Stomach smooth muscle (tissue), 2 donors: ENCODE results near the gene TPO.
"Not testable (repeated sequence)": the region's sequence is repeated elsewhere in the genome, so short reads cannot be mapped to it uniquely, and the experiment has no call there.

ENCODE experiments used
- H3K27ac ChIP-seq: one replicate; pipeline ENCODE4 v1.7.0; 2013; ENCODE audit warnings: mild to moderate bottlenecking, low read length, inconsistent platforms
- H3K27me3 ChIP-seq, 2 donors: one replicate each; pipeline ENCODE4 v1.7.0; 2013; ENCODE audit warnings: low read length in 2 of 2; ENCODE audit not compliant: insufficient read depth in 2 of 2, control insufficient read depth in 1 of 2
- H3K36me3 ChIP-seq, 2 donors: one replicate each; pipeline ENCODE4 v1.7.0; 2013; ENCODE audit warnings: low read length in 2 of 2; ENCODE audit not compliant: control insufficient read depth in 2 of 2, insufficient read depth in 2 of 2
- H3K4me1 ChIP-seq: one replicate; pipeline ENCODE4 v1.7.0; 2013; ENCODE audit warnings: low read length; ENCODE audit not compliant: control insufficient read depth, insufficient read depth
- H3K4me3 ChIP-seq, 2 donors: one replicate each; pipeline ENCODE4 v1.7.0; 2013; ENCODE audit warnings: low read length in 2 of 2
- H3K9ac ChIP-seq, 2 donors: one replicate each; pipeline ENCODE4 v1.7.0; 2013; ENCODE audit warnings: low read length in 2 of 2, mild to moderate bottlenecking in 1 of 2
- H3K9me3 ChIP-seq, 2 donors: one replicate each; pipeline ENCODE4 v1.7.0; 2013; ENCODE audit warnings: low read length in 2 of 2; ENCODE audit not compliant: control insufficient read depth in 2 of 2
- donor health status: healthy.
- donor health status: Pancreatic carcinoma.

Gene TPO

DNA sequence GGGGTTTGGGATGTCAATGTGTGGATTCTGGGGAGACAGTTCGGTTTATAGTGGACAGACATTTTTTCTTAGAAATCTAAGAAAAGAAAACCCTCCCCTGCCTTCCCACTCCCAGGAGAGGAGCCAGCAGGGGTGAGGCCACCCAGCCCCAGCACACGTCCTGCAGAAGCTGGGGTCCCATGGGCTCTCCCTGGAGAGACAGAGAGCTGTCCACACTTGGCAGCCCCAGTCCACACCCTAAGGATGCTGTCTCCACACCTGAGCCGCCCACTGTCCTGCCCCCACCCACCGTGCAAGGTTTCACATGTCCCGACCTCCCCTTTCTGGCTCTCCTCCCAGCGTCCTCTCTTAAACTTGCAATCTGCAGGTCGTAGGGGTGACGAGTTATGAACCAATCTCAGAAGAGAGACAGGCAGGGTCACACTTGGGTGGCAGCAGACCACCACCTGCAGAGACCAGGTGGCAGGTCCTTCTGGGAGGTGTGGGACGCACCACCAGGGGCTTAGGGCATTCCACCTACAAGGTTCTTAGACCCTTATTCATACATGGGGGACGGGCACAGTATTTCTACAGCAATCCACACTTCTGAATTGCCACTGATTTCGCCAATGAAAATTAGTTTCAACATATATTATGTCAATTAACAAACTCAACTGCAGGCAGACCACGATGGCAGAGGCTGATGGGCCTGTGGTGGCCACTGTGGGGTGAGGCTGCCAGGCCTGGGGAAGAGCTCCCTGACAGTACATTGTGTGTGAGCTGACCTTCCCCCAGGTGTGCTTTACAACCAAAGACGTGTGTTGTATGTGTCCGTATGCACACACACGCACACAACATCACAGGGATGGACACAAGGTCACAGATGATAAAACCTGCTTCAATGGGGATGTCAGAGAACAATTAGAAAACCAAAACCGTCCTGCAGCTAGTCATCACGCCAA is 158.5 kb downstream of the TPO start:
- no peaks in the 10 kb centered on the region for H3K36me3 ChIP-seq
- no peak overlapping the region for H3K4me3 ChIP-seq
- no peaks in the 10 kb centered on the region for H3K4me1 ChIP-seq
- H3K9ac ChIP-seq: no peak overlapping the region
- no peak overlapping the region for H3K27ac ChIP-seq
- peaks cover 0 to 5% of the 10 kb centered on the region in 2 donors for H3K27me3 ChIP-seq
- no peaks in the 10 kb centered on the region for H3K9me3 ChIP-seq

DNA sequence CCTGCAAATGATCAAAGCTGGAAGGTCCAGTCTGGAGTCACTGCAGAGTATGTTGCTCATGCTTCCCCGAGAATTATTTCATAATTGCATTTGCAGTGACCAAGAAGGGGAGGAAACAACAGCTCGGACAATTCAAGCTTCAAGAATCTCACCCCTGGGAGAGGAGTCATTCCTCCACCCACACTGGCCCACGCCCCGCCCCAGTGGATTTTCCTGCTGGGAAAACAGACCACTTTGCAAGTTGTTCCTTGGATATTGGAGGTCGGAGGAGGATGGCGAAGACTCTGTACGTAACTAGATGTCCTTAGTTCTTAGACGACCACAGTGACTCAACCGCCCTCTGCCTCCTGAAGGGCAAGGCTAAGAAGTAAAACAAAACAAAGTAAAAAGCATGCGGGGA is 159.4 kb downstream of the TPO start:
- Histone ChIP-seq H3K36me3 (no peaks in the 10 kb centered on the region), H3K27ac (no peak overlapping the region), H3K4me1 (no peaks in the 10 kb centered on the region), H3K4me3 (no peak overlapping the region), H3K9ac (no peak overlapping the region), H3K9me3 (no peaks in the 10 kb centered on the region), H3K27me3 (peaks cover 0 to 5% of the 10 kb centered on the region in 2 donors)

DNA sequence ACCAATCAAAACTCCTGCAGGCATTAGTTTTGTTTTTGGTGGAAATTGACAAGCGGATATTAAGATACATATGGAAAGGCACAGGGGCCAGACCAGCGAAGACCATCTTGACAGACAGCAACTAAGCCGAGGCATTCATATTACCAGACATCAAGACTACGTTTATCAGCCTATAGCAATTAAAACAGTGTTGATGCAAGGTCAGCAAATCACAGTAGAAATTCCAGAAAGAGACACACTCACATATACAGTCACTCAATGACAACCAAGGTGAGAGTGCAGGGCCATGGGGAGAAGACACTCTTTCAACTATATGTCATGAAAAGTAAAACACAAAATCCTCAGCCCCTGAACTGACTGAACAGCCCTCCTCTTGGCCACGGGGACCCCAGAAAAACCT is 164.6 kb downstream of the TPO start:
- Histone ChIP-seq H3K27ac (no peak overlapping the region), H3K4me3 (no peak overlapping the region), H3K27me3 (peaks cover 0 to 2% of the 10 kb centered on the region in 2 donors), H3K9me3 (no peaks in the 10 kb centered on the region), H3K36me3 (no peaks in the 10 kb centered on the region), H3K9ac (no peak overlapping the region), H3K4me1 (no peaks in the 10 kb centered on the region)

DNA sequence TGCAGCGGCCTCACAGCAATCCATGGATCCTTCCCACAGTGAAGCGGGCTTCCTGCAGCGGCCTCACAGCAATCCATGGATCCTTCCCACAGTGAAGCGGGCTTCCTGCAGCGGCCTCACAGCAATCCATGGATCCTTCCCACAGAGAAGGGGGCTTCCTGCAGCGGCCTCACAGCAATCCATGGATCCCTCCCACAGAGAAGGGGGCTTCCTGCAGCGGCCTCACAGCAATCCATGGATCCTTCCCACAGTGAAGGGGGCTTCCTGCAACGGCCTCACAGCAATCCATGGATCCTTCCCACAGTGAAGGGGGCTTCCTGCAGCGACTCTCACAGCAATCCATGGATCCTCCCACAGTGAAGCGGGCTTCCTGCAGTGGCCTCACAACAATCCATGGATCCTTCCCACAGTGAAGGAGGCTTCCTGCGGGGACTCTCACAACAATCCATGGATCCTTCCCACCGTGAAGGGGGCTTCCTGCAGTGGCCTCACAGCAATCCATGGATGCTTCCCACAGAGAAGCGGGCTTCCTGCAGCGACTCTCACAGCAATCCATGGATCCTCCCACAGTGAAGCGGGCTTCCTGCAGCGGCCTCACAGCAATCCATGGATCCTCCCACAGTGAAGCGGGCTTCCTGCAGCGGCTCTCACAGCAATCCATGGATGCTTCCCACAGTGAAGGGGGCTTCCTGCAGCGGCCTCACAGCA is 168.1 kb downstream of the TPO start:
- H3K27ac ChIP-seq, H3K36me3 ChIP-seq, H3K9me3 ChIP-seq, H3K27me3 ChIP-seq, H3K4me1 ChIP-seq, H3K4me3 ChIP-seq, H3K9ac ChIP-seq: not testable (repeated sequence)

DNA sequence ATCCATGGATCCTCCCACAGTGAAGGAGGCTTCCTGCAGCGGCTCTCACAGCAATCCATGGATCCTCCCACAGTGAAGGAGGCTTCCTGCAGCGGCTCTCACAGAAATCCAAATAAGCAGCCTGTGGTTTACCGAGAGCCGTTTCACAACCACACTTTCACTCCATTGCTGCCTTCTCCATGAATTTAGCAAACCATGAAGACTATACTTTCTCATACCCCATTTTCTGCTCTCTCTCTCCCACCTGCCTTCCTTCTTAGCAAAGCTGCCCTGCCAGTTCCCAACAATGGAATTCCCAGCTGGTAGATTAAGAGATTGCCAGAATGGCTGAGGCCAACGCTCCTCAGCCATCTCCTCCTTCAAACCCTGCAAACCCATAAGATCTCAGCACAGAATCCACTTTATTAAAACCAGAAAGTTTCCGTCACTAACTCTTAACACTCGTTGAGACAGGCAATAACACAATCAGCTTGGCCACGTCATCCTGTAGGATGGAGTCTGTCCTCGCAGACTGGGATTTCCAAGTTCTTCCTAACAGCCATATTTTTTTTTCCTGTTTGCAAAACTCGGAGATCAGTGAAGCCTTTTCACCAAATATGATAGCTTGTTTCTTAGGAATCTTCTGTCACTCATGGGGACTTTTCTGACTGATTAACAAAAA is 168.8 kb downstream of the TPO start:
- H3K9ac ChIP-seq: no peak overlapping the region
- H3K4me1 ChIP-seq: no peaks in the 10 kb centered on the region
- H3K27me3 ChIP-seq: peaks cover 0 to 2% of the 10 kb centered on the region in 2 donors
- H3K9me3 ChIP-seq: no peaks in the 10 kb centered on the region
- H3K4me3 ChIP-seq: no peak overlapping the region
- H3K27ac ChIP-seq: no peak overlapping the region
- no peaks in the 10 kb centered on the region for H3K36me3 ChIP-seq

DNA sequence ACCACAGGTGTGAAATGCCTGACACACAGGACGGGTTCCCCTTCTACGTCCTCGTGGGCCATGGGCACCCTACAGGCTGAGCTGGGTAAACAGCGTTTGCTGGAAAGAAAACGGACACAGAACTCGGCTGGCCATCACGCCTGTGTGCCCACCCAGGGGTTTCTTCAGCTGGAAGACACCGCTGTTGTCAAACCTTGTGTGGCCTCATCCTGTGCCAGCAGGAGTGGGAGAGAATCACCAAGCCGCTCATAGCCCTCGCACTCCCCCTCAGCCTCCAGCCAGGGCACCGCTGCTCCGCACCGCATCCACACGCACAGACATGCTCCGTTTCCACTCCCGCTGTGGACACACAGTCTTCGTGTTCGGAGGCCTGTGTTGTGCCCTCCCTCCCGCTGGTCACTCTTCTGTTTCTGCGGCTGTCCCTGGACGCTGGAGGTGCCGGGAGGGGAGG is 169.7 kb downstream of the TPO start:
- no peak overlapping the region for H3K4me3 ChIP-seq
- no peak overlapping the region for H3K9ac ChIP-seq
- no peak overlapping the region for H3K27ac ChIP-seq
- no peaks in the 10 kb centered on the region for H3K4me1 ChIP-seq
- H3K27me3 ChIP-seq: peaks cover 0 to 2% of the 10 kb centered on the region in 2 donors
- no peaks in the 10 kb centered on the region for H3K36me3 ChIP-seq
- no peaks in the 10 kb centered on the region for H3K9me3 ChIP-seq

DNA sequence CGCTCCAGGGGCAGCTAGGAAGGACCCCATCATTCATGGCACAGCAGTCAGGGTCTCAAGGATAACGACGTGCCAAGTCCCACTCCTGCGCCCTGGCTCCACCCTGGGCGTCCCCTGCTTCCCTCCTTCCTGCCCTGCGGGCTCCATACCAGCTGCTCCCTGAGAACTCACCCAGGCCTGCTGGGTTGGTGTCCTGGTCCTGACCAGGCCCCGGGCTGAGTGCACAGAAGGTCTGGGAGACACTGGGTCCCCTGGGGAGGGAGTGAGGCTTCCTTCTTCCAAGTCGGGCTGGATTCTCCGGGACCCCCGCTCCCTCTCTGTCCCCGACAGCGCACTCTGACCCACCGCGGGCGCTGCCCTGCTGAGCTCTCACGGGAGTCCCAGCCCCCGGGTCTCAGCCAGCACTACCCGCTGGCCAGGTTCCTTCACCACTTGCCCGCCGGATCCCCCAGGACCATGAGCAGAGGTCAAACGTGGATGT is 170.8 kb downstream of the TPO start:
- Histone ChIP-seq H3K27ac (no peak overlapping the region), H3K4me3 (no peak overlapping the region), H3K27me3 (peaks cover 0 to 2% of the 10 kb centered on the region in 2 donors), H3K9ac (no peak overlapping the region), H3K9me3 (no peaks in the 10 kb centered on the region), H3K4me1 (no peaks in the 10 kb centered on the region), H3K36me3 (no peaks in the 10 kb centered on the region)

DNA sequence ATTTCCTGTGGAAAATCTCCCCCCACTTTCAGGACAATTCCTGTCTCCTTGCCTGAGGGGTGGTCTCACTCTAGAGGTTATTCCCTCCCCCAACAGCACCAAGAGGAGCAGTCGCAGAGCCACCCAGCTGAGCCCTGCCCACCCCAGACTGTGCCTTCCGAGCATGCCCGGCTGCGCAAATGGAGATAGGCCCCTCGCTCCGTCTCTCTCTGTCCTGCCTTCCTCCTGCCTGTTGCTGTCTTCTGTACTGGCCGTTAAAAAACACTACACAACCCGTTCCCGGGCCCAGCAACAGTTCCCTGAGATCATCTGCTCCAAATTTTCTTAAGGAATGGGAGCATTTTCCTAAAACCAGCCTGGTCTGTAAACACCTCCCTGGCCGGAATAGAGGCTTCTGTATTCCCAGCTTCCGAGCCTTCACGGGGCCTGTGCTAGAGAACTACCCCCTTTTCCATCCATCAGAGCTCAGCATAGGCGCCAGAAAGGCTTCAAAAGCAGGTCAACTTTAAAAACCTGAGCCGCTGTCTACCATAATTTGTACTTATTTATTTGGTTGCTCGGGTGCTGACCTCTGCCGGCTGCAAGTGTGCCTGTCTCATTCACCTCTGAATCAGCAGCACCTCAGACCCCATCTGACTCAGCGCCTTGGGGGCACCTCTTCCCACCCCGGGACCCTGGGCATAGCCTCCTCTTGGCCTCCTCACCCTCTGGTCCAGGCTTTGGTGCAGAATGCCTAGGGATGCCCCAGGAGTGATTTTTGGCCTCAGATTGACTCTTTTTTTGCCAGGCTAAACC is 171.6 kb downstream of the TPO start:
- H3K27ac ChIP-seq: no peak overlapping the region
- peaks cover 2 to 4% of the 10 kb centered on the region in 2 donors for H3K27me3 ChIP-seq
- no peaks in the 10 kb centered on the region for H3K36me3 ChIP-seq
- H3K4me1 ChIP-seq: no peaks in the 10 kb centered on the region
- no peaks in the 10 kb centered on the region for H3K9me3 ChIP-seq
- H3K9ac ChIP-seq: no peak overlapping the region
- no peak overlapping the region for H3K4me3 ChIP-seq

DNA sequence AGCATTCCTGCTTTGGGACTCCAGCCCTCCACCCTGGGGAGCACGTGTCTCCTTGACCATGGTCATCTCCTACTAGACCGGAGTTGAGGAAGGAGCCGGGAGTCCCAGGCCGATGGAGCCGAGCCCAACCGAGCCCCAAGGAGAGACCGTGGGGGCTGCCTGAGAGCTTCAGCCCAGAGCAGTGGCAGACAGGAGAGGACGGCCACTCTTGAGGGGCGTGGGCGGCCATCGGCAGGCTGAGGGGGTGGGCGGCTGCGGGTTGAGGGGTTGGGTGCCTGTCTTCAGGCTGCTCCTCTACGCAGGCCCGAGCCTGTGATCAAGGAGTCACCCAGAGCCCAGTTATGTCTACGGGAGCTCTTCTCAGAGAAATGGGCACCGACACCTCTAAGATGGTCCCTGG is 172.4 kb downstream of the TPO start:
- Histone ChIP-seq H3K36me3 (no peaks in the 10 kb centered on the region), H3K27me3 (peaks cover 2 to 4% of the 10 kb centered on the region in 2 donors), H3K4me1 (no peaks in the 10 kb centered on the region), H3K27ac (no peak overlapping the region), H3K9ac (no peak overlapping the region), H3K9me3 (no peaks in the 10 kb centered on the region), H3K4me3 (no peak overlapping the region)
